PC-9 (cell line): ENCODE measurements around the gene NKX2-8. TPM values are rescaled to one million over a fixed set of nuclear protein-coding genes. Genes with fewer than 3 reads are reported as not detected.
A peak's percentile ranks its signal among the peaks of the same experiment; 100 is the strongest.

Experiments
- Bru-seq: library from RNA; stranded (reverse); fragments of 400-500 nt; gene quantifications from one replicate; lab custom pipeline; 2021; lab: Mats Ljungman, UMichigan
- BruChase-seq, 2 experiments: library from RNA; stranded (reverse); fragments of 400-500 nt; gene quantifications; one replicate each; lab custom pipeline; 2021; lab: Mats Ljungman, UMichigan
- BruUV-seq: library from RNA; stranded (reverse); fragments of 400-500 nt; replicated peaks from 2 replicates; lab custom pipeline; 2021; lab: Mats Ljungman, UMichigan
- CTCF ChIA-PET: fragments of 300-600 bp; sonication (Branson Sonifier 250); formaldehyde crosslinking; loops from one replicate; lab custom pipeline; 2022; ENCODE audit warnings: antibody characterized with exemption; lab: Charles Lee
- POLR2A ChIA-PET: fragments of 300-600 bp; sonication (Branson Sonifier 250); formaldehyde crosslinking; loops from one replicate; lab custom pipeline; 2022; ENCODE audit warnings: antibody characterized with exemption; ENCODE audit not compliant: unreplicated experiment; lab: Charles Lee
- DNase-seq, 2 experiments: peaks; one replicate each; pipeline versions ENCODE4 v3.0.0 to v3.0.0-alpha.2; 2015 to 2022; ENCODE audit warnings: mixed read lengths in 1 of 2
- H2AFZ ChIP-seq: fragments of 200-600 bp; sonication (generic); 2 replicates; pipeline ENCODE4 v1.8.1; 2017; ENCODE audit warnings: antibody characterized with exemption
- H3F3A ChIP-seq: fragments of 200-600 bp; sonication (generic); 2 replicates; pipeline ENCODE4 v1.8.1; 2017; ENCODE audit warnings: antibody characterized with exemption, mild to moderate bottlenecking, low read depth; ENCODE audit not compliant: insufficient read depth
- H3K27ac ChIP-seq: fragments of 200-600 bp; sonication (generic); 2 replicates; pipeline ENCODE4 v1.6.1; 2016; ENCODE audit warnings: mixed run types
- H3K27me3 ChIP-seq: fragments of 200-600 bp; sonication (generic); 2 replicates; pipeline ENCODE4 v1.6.1; 2016; ENCODE audit warnings: low read depth, mixed run types; ENCODE audit not compliant: insufficient read depth
- H3K36me3 ChIP-seq: fragments of 200-600 bp; sonication (generic); 2 replicates; pipeline ENCODE4 v1.6.1; 2016; ENCODE audit warnings: low read depth, mixed run types
- H3K4me1 ChIP-seq: fragments of 200-600 bp; sonication (generic); replicated peaks from 2 replicates; pipeline ENCODE4 v1.6.1; 2016; ENCODE audit warnings: mixed run types; ENCODE audit not compliant: insufficient read depth
- H3K4me2 ChIP-seq: fragments of 200-600 bp; sonication (generic); 2 replicates; pipeline ENCODE4 v1.6.1; 2017; ENCODE audit warnings: mixed run types
- H3K4me3 ChIP-seq: fragments of 200-600 bp; sonication (generic); 2 replicates; pipeline ENCODE4 v1.6.1; 2016; ENCODE audit warnings: mixed run types
- H3K79me2 ChIP-seq: fragments of 200-600 bp; sonication (generic); 2 replicates; pipeline ENCODE4 v1.6.1; 2017; ENCODE audit warnings: low read depth, mixed run types
- H3K9me2 ChIP-seq: fragments of 200-600 bp; sonication (generic); 2 replicates; pipeline ENCODE4 v1.8.1; 2017; ENCODE audit warnings: mild to moderate bottlenecking; ENCODE audit not compliant: insufficient read depth
- H3K9me3 ChIP-seq: fragments of 200-600 bp; sonication (generic); 2 replicates; pipeline ENCODE4 v1.8.1; 2016; ENCODE audit warnings: low read depth; ENCODE audit not compliant: insufficient read depth
- H4K20me1 ChIP-seq: fragments of 200-600 bp; sonication (generic); 2 replicates; pipeline ENCODE4 v1.8.1; 2017; ENCODE audit not compliant: insufficient read depth
- CTCF ChIP-seq: fragments of 200-600 bp; sonication (generic); conservative IDR thresholded peaks from 2 replicates; pipeline ENCODE4 v1.6.1; 2017; ENCODE audit warnings: mixed run types, antibody characterized with exemption, mild to moderate bottlenecking, moderate library complexity
- EZH2 ChIP-seq: fragments of 200-600 bp; sonication (generic); IDR thresholded peaks from 2 replicates; pipeline ENCODE4 v1.8.0; 2017; ENCODE audit warnings: antibody characterized with exemption, low read depth
- intact Hi-C: fragments of 100-400 bp; cut with micrococcal nuclease; formaldehyde crosslinking; loops from one replicate; pipeline ENCODE4 v1.10.0; 2022; ENCODE audit not compliant: unreplicated experiment
- long read RNA-seq: library from polyadenylated mRNA; stranded (forward); transcript quantifications from one replicate; pipeline ENCODE4 v2.0.0, GENCODE V29; 2022
- total RNA-seq: library from RNA; stranded (reverse); gene quantifications from 2 replicates; pipeline ENCODE4 v1.2.3, GENCODE V29; 2021

NKX2-8 gene
- total RNA-seq (1.1 and 2.9 TPM in 2 replicates), Bru-seq, nascent RNA (percentile 20 among the genes with signal in this experiment), BruChase-seq, experiment 1, labeled RNA remaining after a 2-hour chase (percentile 31 among the genes with signal in this experiment), BruChase-seq, experiment 2, labeled RNA remaining after a 6-hour chase (percentile 17 among the genes with signal in this experiment)
- long read RNA-seq, partial matches to known transcripts, result 0 of 1 reads
- long read RNA-seq, other reads (novel, unspliced or antisense), result 0 of 1 reads

- no peaks in the 10 kb centered on the region for H3K4me1 ChIP-seq
- TF ChIP-seq EZH2 (no peak), CTCF (no peak)
- peak within 1 kb of the TSS; percentile 75 for H3K4me3 ChIP-seq
- H3K27ac ChIP-seq, result no peak within 1 kb of the TSS
- H3K9me2 ChIP-seq, result no peaks in the 10 kb centered on the region
- H3F3A ChIP-seq, result no peaks in the 10 kb centered on the region
- BruUV-seq, result no TSS peak
- ChIA-PET POLR2A (no interaction called here), CTCF (interaction anchor here (0.6 kb wide), 1 partner anchor 612 kb away, joined by 9 read pairs; no protein-coding TSS in a partner anchor)
- H2AFZ ChIP-seq, result peak within 1 kb of the TSS; percentile 90
- peak in 1 of 2 experiments; percentile 30 for DNase-seq
- H4K20me1 ChIP-seq, result no peaks in the 10 kb centered on the region
- H3K4me2 ChIP-seq, result peak within 1 kb of the TSS; percentile 86
- intact Hi-C loops, result no loop called here
- H3K27me3 ChIP-seq, result no peaks in the 10 kb centered on the region
- no peaks in the 10 kb centered on the region for H3K9me3 ChIP-seq
- no peaks in the 10 kb centered on the region for H3K36me3 ChIP-seq
- no peaks in the 10 kb centered on the region for H3K79me2 ChIP-seq
Measured at GRCh38 chr14:36582011-36582873, at the start of gene NKX2-8. Gene NKX2-8, minus strand, starts transcription at chr14:36582614. Its CDS starts 225 bp downstream, at chr14:36582389.

GRCh38 chr14:36627981-36628380 is 45.6 kb upstream of the NKX2-8 start:
- intact Hi-C loops, result no loop called here
- DNase-seq, result no peak
- Histone ChIP-seq H3K4me1 (peaks cover 6% of the 10 kb centered on the region; the same call in 1 of the 2 replicates), H2AFZ (no peak overlapping the region), H3K9me3 (no peaks in the 10 kb centered on the region), H3K27me3 (no peaks in the 10 kb centered on the region), H3K4me3 (no peak overlapping the region), H3K9me2 (no peaks in the 10 kb centered on the region), H3K4me2 (no peak overlapping the region), H3F3A (no peaks in the 10 kb centered on the region), H4K20me1 (no peaks in the 10 kb centered on the region), H3K79me2 (no peaks in the 10 kb centered on the region), H3K27ac (no peak overlapping the region), H3K36me3 (no peaks in the 10 kb centered on the region)
- CTCF ChIA-PET, result no interaction called here
- no TSS peak for BruUV-seq
- POLR2A ChIA-PET, result no interaction called here
- TF ChIP-seq EZH2, result no peak
- TF ChIP-seq CTCF, result no peak

- no peaks in the 10 kb centered on the region for H3K79me2 ChIP-seq
- no peaks in the 10 kb centered on the region for H4K20me1 ChIP-seq
- H3K4me3 ChIP-seq, result no peak overlapping the region
- no peak overlapping the region for H3K27ac ChIP-seq
- ChIA-PET CTCF (no interaction called here), POLR2A (no interaction called here)
- H3K9me2 ChIP-seq, result no peaks in the 10 kb centered on the region
- no peaks in the 10 kb centered on the region for H3K9me3 ChIP-seq
- H3K27me3 ChIP-seq, result no peaks in the 10 kb centered on the region
- H2AFZ ChIP-seq, result no peak overlapping the region
- no TSS peak for BruUV-seq
- no peak for DNase-seq
- intact Hi-C loops, result no loop called here
- no peak overlapping the region for H3K4me2 ChIP-seq
- no peak for TF ChIP-seq EZH2
- no peak for TF ChIP-seq CTCF
- no peaks in the 10 kb centered on the region for H3K36me3 ChIP-seq
- H3K4me1 ChIP-seq, result peaks cover 6% of the 10 kb centered on the region; the same call in 1 of the 2 replicates
- no peaks in the 10 kb centered on the region for H3F3A ChIP-seq
Measured at GRCh38 chr14:36626151-36626550, 43.7 kb upstream of the NKX2-8 start.
